ENCODE measurements around the gene ARID1B. TPM values are rescaled to one million over a fixed set of nuclear protein-coding genes. Genes with fewer than 3 reads are reported as not detected.

ARID1B gene
- total RNA-seq, 2 donors from 2014 or later, result 43.9 to 44.6 TPM

GRCh38 chr6:157221817-157222175 lies 444.6 kb downstream of the ARID1B start:
- Histone ChIP-seq H3K4me3 (no peak overlapping the region), H3K27ac (no peak overlapping the region)
- DNase-seq (ENCODE audit: low spot score), result peak; percentile 55

DNA sequence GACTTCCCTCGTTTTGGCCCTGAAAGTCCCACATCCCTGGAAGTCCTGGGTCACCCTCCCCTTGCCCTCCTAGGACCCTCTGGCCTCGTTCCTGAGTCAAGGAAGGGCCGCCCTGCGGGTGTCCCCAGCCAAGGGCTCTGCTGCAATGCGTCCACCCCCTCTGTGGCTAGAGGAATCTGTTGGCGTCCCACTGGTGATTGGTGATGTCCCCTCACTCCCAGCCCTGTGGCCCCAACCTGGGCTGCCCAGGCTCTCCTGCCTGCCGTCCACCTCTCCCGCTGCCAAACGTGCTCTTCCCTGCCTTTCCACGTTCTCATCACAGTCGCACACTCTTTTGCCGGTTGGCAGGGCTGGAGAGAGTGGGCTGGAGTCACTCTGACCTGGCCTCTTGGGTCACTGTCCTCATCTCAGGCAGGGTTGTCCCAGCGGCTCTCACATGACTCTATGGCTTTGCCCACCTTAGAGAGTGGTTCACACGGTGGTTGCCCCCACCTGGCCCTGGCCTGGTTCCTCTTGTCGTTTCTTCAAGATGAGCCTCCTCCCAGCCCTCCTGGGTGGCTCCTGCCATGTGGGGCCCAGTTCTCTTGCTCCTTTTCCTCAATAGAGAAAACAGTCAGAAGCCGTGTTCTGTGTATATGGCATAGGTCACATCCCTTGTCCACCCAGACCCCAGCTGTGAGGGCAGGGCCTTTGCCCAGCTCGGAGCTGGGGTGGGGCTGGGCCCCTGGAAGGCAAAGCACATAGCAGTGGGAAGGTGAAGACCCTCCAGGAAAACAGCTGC lies 445.2 kb downstream of the ARID1B start:
- Histone ChIP-seq H3K9me3 (no peaks in the 10 kb centered on the region), H3K4me3 (no peak overlapping the region), H3K27ac (no peak overlapping the region), H3K4me1 (peaks cover 0 to 28% of the 10 kb centered on the region in 2 donors), H3K27me3 (no peaks in the 10 kb centered on the region), H3K36me3 (no peaks in the 10 kb centered on the region)
- TF ChIP-seq, protein P1, sequence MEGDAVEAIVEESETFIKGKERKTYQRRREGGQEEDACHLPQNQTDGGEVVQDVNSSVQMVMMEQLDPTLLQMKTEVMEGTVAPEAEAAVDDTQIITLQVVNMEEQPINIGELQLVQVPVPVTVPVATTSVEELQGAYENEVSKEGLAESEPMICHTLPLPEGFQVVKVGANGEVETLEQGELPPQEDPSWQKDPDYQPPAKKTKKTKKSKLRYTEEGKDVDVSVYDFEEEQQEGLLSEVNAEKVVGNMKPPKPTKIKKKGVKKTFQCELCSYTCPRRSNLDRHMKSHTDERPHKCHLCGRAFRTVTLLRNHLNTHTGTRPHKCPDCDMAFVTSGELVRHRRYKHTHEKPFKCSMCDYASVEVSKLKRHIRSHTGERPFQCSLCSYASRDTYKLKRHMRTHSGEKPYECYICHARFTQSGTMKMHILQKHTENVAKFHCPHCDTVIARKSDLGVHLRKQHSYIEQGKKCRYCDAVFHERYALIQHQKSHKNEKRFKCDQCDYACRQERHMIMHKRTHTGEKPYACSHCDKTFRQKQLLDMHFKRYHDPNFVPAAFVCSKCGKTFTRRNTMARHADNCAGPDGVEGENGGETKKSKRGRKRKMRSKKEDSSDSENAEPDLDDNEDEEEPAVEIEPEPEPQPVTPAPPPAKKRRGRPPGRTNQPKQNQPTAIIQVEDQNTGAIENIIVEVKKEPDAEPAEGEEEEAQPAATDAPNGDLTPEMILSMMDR (IDR thresholded peaks at IDR 0.05), result no peak
- DNase-seq (ENCODE audit: low spot score), result peak; percentile 58

More at GRCh38 chr6:157221817-157222175, 444.6 kb downstream of the ARID1B start:
- Histone ChIP-seq H3K4me1 (peaks cover 0 to 22% of the 10 kb centered on the region in 2 donors), H3K9me3 (no peaks in the 10 kb centered on the region), H3K27me3 (no peaks in the 10 kb centered on the region), H3K36me3 (no peaks in the 10 kb centered on the region)
- TF ChIP-seq, protein P1 (IDR thresholded peaks at IDR 0.05), result no peak

GRCh38 chr6:157223021-157223430 lies 445.8 kb downstream of the ARID1B start:
- H3K4me1 ChIP-seq, result peaks cover 0 to 34% of the 10 kb centered on the region in 2 donors
- TF ChIP-seq, protein P1 (IDR thresholded peaks at IDR 0.05), result no peak
- H3K27ac ChIP-seq, result no peak overlapping the region
- no peaks in the 10 kb centered on the region for H3K36me3 ChIP-seq
- H3K9me3 ChIP-seq, result no peaks in the 10 kb centered on the region
- H3K27me3 ChIP-seq, result no peaks in the 10 kb centered on the region
- no peak for DNase-seq (ENCODE audit: low spot score)
- H3K4me3 ChIP-seq, result no peak overlapping the region

DNA sequence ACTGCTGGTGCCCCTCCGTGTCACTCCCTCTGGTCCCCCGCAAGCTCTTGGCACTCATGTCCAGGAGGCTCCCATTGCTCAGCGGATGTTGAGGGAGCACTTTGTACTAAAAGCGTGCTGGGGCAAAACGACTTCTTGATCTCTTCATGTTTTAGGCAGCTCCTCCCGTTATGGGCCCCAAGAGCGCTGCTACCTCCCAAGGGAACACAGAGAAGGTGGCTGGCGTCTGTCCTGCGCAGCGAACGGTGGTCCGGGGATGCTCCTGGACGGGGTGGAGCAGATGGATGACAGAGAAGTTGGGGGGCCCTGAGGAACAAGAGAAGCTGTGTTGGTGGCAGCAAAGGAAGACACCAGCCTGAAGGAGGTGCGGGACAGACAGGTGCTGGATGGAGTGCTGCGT lies 446.3 kb downstream of the ARID1B start:
- no peak overlapping the region for H3K4me3 ChIP-seq
- peaks cover 0 to 34% of the 10 kb centered on the region in 2 donors for H3K4me1 ChIP-seq
- no peaks in the 10 kb centered on the region for H3K27me3 ChIP-seq
- H3K36me3 ChIP-seq, result no peaks in the 10 kb centered on the region
- H3K27ac ChIP-seq, result no peak overlapping the region
- no peaks in the 10 kb centered on the region for H3K9me3 ChIP-seq
- TF ChIP-seq, protein P1 (IDR thresholded peaks at IDR 0.05), result no peak
- DNase-seq (ENCODE audit: low spot score), result peak; percentile 50

GRCh38 chr6:157224178-157224950 lies 447.2 kb downstream of the ARID1B start:
- H3K4me1 ChIP-seq, result peaks cover 0 to 34% of the 10 kb centered on the region in 2 donors
- H3K27me3 ChIP-seq, result no peaks in the 10 kb centered on the region
- H3K4me3 ChIP-seq, result no peak overlapping the region
- no peaks in the 10 kb centered on the region for H3K9me3 ChIP-seq
- H3K36me3 ChIP-seq, result no peaks in the 10 kb centered on the region
- peak overlapping the region in 1 of 2 donors; percentile 67 for H3K27ac ChIP-seq
- peak; percentile 44 for DNase-seq (ENCODE audit: low spot score)
- TF ChIP-seq, protein P1 (IDR thresholded peaks at IDR 0.05), result no peak
